CD4-positive, alpha-beta T cell treated with Interleukin-4 for 4 hours (primary cell): Measurements from ENCODE around the gene PKD1L1.

Experiments used
- DNase-seq: peaks from one replicate; pipeline ENCODE4 v3.0.0-alpha.2; 2020

The PKD1L1 gene

GRCh38 chr7:47725031-47725780 is 223.1 kb downstream of the PKD1L1 start:
- no peak for DNase-seq
